Measurements from ENCODE around the gene MROH7.

The MROH7 gene

GRCh38 chr1:54610048-54610447, 31.5 kb upstream of the MROH7 start:
- H3K9ac ChIP-seq (ENCODE audit: low read depth in 1 of 2, low read length in 2 of 2), result no peak overlapping the region
- peaks cover 2 to 36% of the 10 kb centered on the region in 2 donors for H3K36me3 ChIP-seq (ENCODE audit: control insufficient read depth in 1 of 2, insufficient read depth in 2 of 2, low read length in 2 of 2)
- H3K27me3 ChIP-seq (ENCODE audit: control insufficient read depth in 1 of 2, insufficient read depth in 2 of 2, low read length in 2 of 2), result no peaks in the 10 kb centered on the region
- no peaks in the 10 kb centered on the region for H3K9me3 ChIP-seq (ENCODE audit: control insufficient read depth in 1 of 2, low read length in 2 of 2)
- peaks cover 18 to 19% of the 10 kb centered on the region in 2 donors for H3K4me1 ChIP-seq (ENCODE audit: control insufficient read depth in 1 of 2, insufficient read depth in 2 of 2, low read length in 2 of 2)
- no peak overlapping the region for H3K27ac ChIP-seq (ENCODE audit: low read depth, low read length)
- H3K4me3 ChIP-seq (ENCODE audit: low read depth in 1 of 2, low read length in 2 of 2), result no peak overlapping the region

- Histone ChIP-seq H3K9me3 (ENCODE audit: control insufficient read depth in 1 of 2, low read length in 2 of 2) (no peaks in the 10 kb centered on the region), H3K4me1 (ENCODE audit: control insufficient read depth in 1 of 2, insufficient read depth in 2 of 2, low read length in 2 of 2) (peaks cover 16 to 18% of the 10 kb centered on the region in 2 donors), H3K27me3 (ENCODE audit: control insufficient read depth in 1 of 2, insufficient read depth in 2 of 2, low read length in 2 of 2) (no peaks in the 10 kb centered on the region), H3K36me3 (ENCODE audit: control insufficient read depth in 1 of 2, insufficient read depth in 2 of 2, low read length in 2 of 2) (peaks cover 0 to 35% of the 10 kb centered on the region in 2 donors), H3K4me3 (ENCODE audit: low read depth in 1 of 2, low read length in 2 of 2) (no peak overlapping the region), H3K27ac (ENCODE audit: low read depth, low read length) (no peak overlapping the region), H3K9ac (ENCODE audit: low read depth in 1 of 2, low read length in 2 of 2) (no peak overlapping the region)
Observed at GRCh38 chr1:54610601-54611580, 30.7 kb upstream of the MROH7 start.

GRCh38 chr1:54611621-54612020, 30.0 kb upstream of the MROH7 start:
- Histone ChIP-seq H3K9me3 (ENCODE audit: control insufficient read depth in 1 of 2, low read length in 2 of 2) (no peaks in the 10 kb centered on the region), H3K4me1 (ENCODE audit: control insufficient read depth in 1 of 2, insufficient read depth in 2 of 2, low read length in 2 of 2) (peaks cover 10 to 12% of the 10 kb centered on the region in 2 donors), H3K27me3 (ENCODE audit: control insufficient read depth in 1 of 2, insufficient read depth in 2 of 2, low read length in 2 of 2) (no peaks in the 10 kb centered on the region), H3K27ac (ENCODE audit: low read depth, low read length) (no peak overlapping the region), H3K4me3 (ENCODE audit: low read depth in 1 of 2, low read length in 2 of 2) (no peak overlapping the region), H3K36me3 (ENCODE audit: control insufficient read depth in 1 of 2, insufficient read depth in 2 of 2, low read length in 2 of 2) (peaks cover 0 to 34% of the 10 kb centered on the region in 2 donors), H3K9ac (ENCODE audit: low read depth in 1 of 2, low read length in 2 of 2) (no peak overlapping the region)

- Histone ChIP-seq H3K9ac (ENCODE audit: low read depth in 1 of 2, low read length in 2 of 2) (no peak overlapping the region), H3K4me1 (ENCODE audit: control insufficient read depth in 1 of 2, insufficient read depth in 2 of 2, low read length in 2 of 2) (peaks cover 8 to 12% of the 10 kb centered on the region in 2 donors), H3K36me3 (ENCODE audit: control insufficient read depth in 1 of 2, insufficient read depth in 2 of 2, low read length in 2 of 2) (peaks cover 0 to 13% of the 10 kb centered on the region in 2 donors), H3K4me3 (ENCODE audit: low read depth in 1 of 2, low read length in 2 of 2) (no peak overlapping the region), H3K27ac (ENCODE audit: low read depth, low read length) (no peak overlapping the region), H3K9me3 (ENCODE audit: control insufficient read depth in 1 of 2, low read length in 2 of 2) (no peaks in the 10 kb centered on the region), H3K27me3 (ENCODE audit: control insufficient read depth in 1 of 2, insufficient read depth in 2 of 2, low read length in 2 of 2) (no peaks in the 10 kb centered on the region)
Observed at GRCh38 chr1:54614024-54614423, 27.6 kb upstream of the MROH7 start.

GRCh38 chr1:54614563-54614962, 27.0 kb upstream of the MROH7 start:
- Histone ChIP-seq H3K27me3 (ENCODE audit: control insufficient read depth in 1 of 2, insufficient read depth in 2 of 2, low read length in 2 of 2) (no peaks in the 10 kb centered on the region), H3K4me3 (ENCODE audit: low read depth in 1 of 2, low read length in 2 of 2) (no peak overlapping the region)

GRCh38 chr1:54615531-54616279, 25.9 kb upstream of the MROH7 start:
- Histone ChIP-seq H3K9ac (ENCODE audit: low read depth in 1 of 2, low read length in 2 of 2) (no peak overlapping the region), H3K4me3 (ENCODE audit: low read depth in 1 of 2, low read length in 2 of 2) (no peak overlapping the region), H3K4me1 (ENCODE audit: control insufficient read depth in 1 of 2, insufficient read depth in 2 of 2, low read length in 2 of 2) (peaks cover 8 to 12% of the 10 kb centered on the region in 2 donors), H3K27ac (ENCODE audit: low read depth, low read length) (no peak overlapping the region), H3K9me3 (ENCODE audit: control insufficient read depth in 1 of 2, low read length in 2 of 2) (no peaks in the 10 kb centered on the region), H3K36me3 (ENCODE audit: control insufficient read depth in 1 of 2, insufficient read depth in 2 of 2, low read length in 2 of 2) (no peaks in the 10 kb centered on the region), H3K27me3 (ENCODE audit: control insufficient read depth in 1 of 2, insufficient read depth in 2 of 2, low read length in 2 of 2) (no peaks in the 10 kb centered on the region)

More at GRCh38 chr1:54614563-54614962, 27.0 kb upstream of the MROH7 start:
- H3K9me3 ChIP-seq (ENCODE audit: control insufficient read depth in 1 of 2, low read length in 2 of 2), result no peaks in the 10 kb centered on the region
- H3K36me3 ChIP-seq (ENCODE audit: control insufficient read depth in 1 of 2, insufficient read depth in 2 of 2, low read length in 2 of 2), result peaks cover 0 to 8% of the 10 kb centered on the region in 2 donors
- no peak overlapping the region for H3K9ac ChIP-seq (ENCODE audit: low read depth in 1 of 2, low read length in 2 of 2)
- H3K4me1 ChIP-seq (ENCODE audit: control insufficient read depth in 1 of 2, insufficient read depth in 2 of 2, low read length in 2 of 2), result peaks cover 8 to 12% of the 10 kb centered on the region in 2 donors
- H3K27ac ChIP-seq (ENCODE audit: low read depth, low read length), result no peak overlapping the region

- no peaks in the 10 kb centered on the region for H3K36me3 ChIP-seq (ENCODE audit: control insufficient read depth in 1 of 2, insufficient read depth in 2 of 2, low read length in 2 of 2)
- H3K4me1 ChIP-seq (ENCODE audit: control insufficient read depth in 1 of 2, insufficient read depth in 2 of 2, low read length in 2 of 2), result peaks cover 13 to 17% of the 10 kb centered on the region in 2 donors
- no peaks in the 10 kb centered on the region for H3K9me3 ChIP-seq (ENCODE audit: control insufficient read depth in 1 of 2, low read length in 2 of 2)
- no peak overlapping the region for H3K9ac ChIP-seq (ENCODE audit: low read depth in 1 of 2, low read length in 2 of 2)
- H3K27ac ChIP-seq (ENCODE audit: low read depth, low read length), result no peak overlapping the region
- H3K27me3 ChIP-seq (ENCODE audit: control insufficient read depth in 1 of 2, insufficient read depth in 2 of 2, low read length in 2 of 2), result no peaks in the 10 kb centered on the region
- H3K4me3 ChIP-seq (ENCODE audit: low read depth in 1 of 2, low read length in 2 of 2), result no peak overlapping the region
Observed at GRCh38 chr1:54619749-54620148, 21.8 kb upstream of the MROH7 start.

- no peak within 1 kb of the TSS for H3K27ac ChIP-seq (ENCODE audit: low read depth, low read length)
- no peaks in the 10 kb centered on the region for H3K36me3 ChIP-seq (ENCODE audit: control insufficient read depth in 1 of 2, insufficient read depth in 2 of 2, low read length in 2 of 2)
- no peak within 1 kb of the TSS for H3K4me3 ChIP-seq (ENCODE audit: low read depth in 1 of 2, low read length in 2 of 2)
- no peak within 1 kb of the TSS for H3K9ac ChIP-seq (ENCODE audit: low read depth in 1 of 2, low read length in 2 of 2)
- H3K9me3 ChIP-seq (ENCODE audit: control insufficient read depth in 1 of 2, low read length in 2 of 2), result no peaks in the 10 kb centered on the region
- H3K27me3 ChIP-seq (ENCODE audit: control insufficient read depth in 1 of 2, insufficient read depth in 2 of 2, low read length in 2 of 2), result no peaks in the 10 kb centered on the region
- peaks cover 9 to 12% of the 10 kb centered on the region in 2 donors for H3K4me1 ChIP-seq (ENCODE audit: control insufficient read depth in 1 of 2, insufficient read depth in 2 of 2, low read length in 2 of 2)
Observed at GRCh38 chr1:54623216-54624007, 18.2 kb upstream of the MROH7 start, which contains the start of gene FAM151A. FAM151A (minus strand) TSS chr1:54623525; CDS start chr1:54623395, 130 bp downstream.

- H3K27me3 ChIP-seq (ENCODE audit: control insufficient read depth in 1 of 2, insufficient read depth in 2 of 2, low read length in 2 of 2), result no peaks in the 10 kb centered on the region
- peaks cover 9 to 12% of the 10 kb centered on the region in 2 donors for H3K4me1 ChIP-seq (ENCODE audit: control insufficient read depth in 1 of 2, insufficient read depth in 2 of 2, low read length in 2 of 2)
- H3K4me3 ChIP-seq (ENCODE audit: low read depth in 1 of 2, low read length in 2 of 2), result no peak overlapping the region
Observed at GRCh38 chr1:54624466-54625464, 16.8 kb upstream of the MROH7 start.

More at GRCh38 chr1:54624466-54625464, 16.8 kb upstream of the MROH7 start:
- no peaks in the 10 kb centered on the region for H3K36me3 ChIP-seq (ENCODE audit: control insufficient read depth in 1 of 2, insufficient read depth in 2 of 2, low read length in 2 of 2)
- H3K27ac ChIP-seq (ENCODE audit: low read depth, low read length), result no peak overlapping the region
- no peaks in the 10 kb centered on the region for H3K9me3 ChIP-seq (ENCODE audit: control insufficient read depth in 1 of 2, low read length in 2 of 2)
- no peak overlapping the region for H3K9ac ChIP-seq (ENCODE audit: low read depth in 1 of 2, low read length in 2 of 2)
